Lung microvascular endothelial cell (primary cell): Measurements from ENCODE around the gene IGFL4. TPM values are rescaled to one million over a fixed set of nuclear protein-coding genes. Genes with fewer than 3 reads are reported as not detected.

Experiments
- DNase-seq, 2 donors: peaks; one replicate each; pipeline versions ENCODE4 v3.0.0 to v3.0.0-alpha.2; 2010; ENCODE audit warnings: low read depth in 2 of 2
- total RNA-seq: library from RNA; depleted of rRNA; stranded (reverse); fragments of >200 nt; gene quantifications from 2 replicates; pipeline ENCODE4 v1.2.1, GENCODE V29; 2014

Gene IGFL4
- total RNA-seq, 1 donor from 2014 or later: not detected

DNA sequence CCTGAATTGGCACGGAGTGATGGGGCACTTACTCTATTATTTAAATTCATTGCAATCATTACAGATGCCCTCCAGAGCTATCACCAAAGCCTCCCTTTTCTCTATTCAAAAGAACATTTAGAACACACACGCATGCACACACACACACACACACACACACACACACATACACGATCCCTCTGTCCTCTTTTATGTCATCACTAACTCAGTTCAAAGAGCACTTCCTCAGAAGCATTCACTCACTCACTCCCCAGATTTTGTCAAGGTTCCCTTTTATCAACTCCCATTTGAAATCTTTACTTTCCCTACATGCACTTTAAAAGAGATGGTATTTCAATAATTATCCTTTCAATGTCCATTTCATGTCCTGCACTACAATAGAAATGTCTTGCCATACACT, 22.4 kb upstream of the IGFL4 start:
- no peak for DNase-seq

DNA sequence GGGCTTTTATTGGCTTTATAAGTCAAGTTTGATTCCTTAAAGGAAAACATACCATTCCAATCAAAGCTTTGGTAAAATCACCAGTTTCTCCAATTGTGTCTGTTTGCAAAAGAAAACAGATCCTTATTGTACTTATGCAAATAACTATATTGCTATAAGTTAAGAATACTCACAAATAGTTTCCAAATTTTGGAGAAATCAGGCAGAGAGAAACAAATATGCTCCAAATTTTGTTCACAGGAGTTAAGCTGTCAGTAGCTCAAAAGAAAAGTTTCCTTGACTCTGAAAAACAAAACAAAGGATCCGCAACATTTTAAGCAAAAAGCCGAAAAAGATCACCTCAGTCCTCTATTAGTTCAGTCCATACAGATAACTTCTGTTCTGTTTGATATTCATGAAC, 19.2 kb upstream of the IGFL4 start:
- no peak for DNase-seq

DNA sequence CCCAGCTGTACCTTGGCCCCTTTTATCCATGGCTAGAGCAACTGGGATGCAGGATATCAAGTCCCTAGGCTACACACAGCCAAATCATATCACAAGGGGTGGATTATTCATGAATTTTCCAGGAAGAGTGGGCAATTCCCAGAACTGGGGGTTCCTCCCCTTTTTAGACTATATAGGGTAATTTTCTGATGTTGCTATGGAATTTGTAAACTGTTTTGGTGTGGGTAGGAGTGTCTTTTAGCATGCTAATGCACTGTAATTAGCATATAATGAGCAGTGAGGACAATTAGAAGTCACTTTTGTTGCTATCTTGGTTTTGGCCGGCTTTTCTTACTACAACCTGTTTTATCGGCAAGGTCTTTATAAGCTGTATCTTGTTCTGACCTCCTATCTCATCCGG, 18.0 kb upstream of the IGFL4 start:
- DNase-seq: no peak

DNA sequence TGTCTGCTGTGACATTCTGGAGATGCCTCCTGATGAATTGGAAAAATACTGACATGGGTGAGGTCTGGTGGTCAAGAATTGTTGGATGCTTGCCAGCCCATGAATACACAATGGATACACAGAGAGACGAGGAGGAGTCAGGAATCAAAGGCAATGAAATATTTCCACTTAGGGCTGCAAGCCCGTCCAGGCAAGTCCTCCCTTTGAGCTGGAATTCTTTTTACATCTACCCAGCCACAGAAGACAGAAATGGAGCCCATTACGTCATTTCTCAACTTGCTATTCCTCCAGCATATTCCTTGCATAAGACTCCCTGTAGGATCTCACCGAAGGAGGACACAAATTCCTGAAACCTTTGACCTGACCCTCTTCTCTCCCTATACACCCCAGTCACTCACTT, 15.7 kb upstream of the IGFL4 start:
- DNase-seq: peak in 1 of 2 donors; percentile 65

DNA sequence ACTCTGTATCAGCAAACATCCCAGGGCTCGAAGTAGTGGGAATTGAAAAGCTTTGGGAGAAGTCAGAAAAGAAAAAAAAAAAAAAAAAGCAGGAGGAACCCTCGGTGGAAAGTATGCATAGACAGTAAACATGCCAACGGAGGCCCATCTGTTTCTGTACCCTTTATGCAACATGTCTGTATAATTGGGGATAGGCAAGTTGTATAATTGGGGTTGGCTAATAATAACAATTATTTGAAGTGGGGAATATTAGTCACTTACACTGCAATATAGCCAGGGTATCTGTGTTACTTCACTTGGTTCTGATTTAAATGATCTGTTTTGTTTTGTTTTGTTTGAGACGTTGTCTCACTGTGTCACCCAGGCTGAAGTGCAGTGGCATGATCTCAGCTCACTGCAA, 12.1 kb upstream of the IGFL4 start:
- no peak for DNase-seq

DNA sequence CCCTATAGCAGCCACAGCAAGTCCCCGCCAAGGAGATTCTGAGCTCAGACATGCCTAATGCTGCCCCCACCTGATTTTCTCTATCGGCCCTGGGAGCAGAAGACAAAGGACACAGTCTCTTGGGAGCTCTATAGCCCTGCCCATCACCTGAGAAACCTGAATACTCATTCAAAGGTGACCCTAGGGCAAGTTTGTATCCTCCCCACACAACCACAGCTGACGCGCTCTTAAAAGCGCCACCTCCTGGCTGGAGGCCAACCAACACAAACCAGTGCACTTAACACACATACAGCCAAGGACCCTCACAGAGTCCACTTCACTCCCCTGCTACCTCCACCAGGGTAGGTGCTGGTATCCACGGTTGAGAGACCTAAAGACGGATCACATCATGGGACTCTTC, 8.8 kb upstream of the IGFL4 start:
- DNase-seq: no peak

DNA sequence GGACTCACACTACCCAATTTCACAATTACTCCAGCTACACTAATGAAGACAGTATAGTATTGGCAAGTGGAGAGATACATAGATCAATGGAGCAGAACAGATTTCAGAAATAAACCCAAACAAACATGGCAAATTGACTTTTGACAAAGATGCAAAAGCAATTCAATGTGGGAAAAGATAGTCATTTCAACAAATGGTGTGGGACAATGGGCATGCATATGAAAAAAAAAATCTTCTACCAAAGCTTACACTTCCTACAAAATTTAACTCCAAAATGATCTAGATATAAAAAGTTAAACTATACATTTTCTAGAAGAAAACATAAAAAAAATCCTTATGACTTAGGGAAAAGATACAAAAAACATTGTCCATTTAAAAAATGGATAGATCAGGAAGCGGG, 2.7 kb upstream of the IGFL4 start:
- DNase-seq: no peak

DNA sequence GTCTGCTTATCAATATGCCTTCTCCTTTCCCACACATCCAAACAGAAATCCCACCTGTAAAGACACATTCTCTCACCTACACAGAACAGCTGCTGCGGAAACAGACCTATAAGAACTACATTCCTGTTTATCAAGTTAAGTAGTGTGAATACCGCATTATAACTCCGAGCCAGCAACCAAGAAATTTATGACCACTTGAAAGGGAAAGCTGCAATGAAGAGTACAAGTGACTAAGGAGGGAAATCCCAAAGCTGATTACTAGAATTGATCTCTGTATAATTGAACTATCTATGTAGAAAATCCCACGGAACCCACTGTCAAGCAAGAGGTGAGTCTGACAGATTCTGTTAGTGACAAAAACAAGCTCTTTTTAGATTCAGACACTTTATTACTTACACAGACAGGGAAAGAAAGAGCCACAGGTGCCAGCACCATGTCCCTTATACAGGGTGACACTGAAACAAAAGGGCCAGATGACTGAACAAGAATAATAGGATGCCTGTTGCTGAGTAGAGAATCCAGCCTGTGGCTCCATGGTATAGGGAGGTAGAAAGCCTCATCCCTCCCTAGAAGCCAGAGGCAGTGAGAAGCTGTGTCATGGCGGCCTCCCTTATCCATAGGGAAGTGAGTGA, 1.6 kb upstream of the IGFL4 start:
- no peak for DNase-seq

DNA sequence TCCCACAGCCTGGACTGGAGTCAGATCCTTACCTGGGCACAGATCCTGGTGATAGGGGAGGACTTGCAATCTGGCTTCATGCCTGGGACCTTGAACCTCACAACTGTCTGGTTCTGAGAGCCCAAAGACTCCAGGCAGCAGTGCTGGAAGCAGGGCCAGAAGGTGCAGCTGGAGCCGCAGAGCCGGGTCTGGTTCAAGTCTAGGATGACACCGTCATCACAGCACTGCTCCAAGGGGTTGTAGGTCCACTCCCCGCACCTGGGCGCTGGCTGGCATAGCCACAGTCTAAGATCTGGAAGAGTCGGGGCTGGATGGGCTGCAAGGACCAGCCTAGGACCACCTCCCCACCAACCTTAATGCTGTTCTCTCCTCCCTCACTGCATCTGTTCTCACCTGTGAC, 677 bp downstream of the IGFL4 start:
- no peak for DNase-seq

DNA sequence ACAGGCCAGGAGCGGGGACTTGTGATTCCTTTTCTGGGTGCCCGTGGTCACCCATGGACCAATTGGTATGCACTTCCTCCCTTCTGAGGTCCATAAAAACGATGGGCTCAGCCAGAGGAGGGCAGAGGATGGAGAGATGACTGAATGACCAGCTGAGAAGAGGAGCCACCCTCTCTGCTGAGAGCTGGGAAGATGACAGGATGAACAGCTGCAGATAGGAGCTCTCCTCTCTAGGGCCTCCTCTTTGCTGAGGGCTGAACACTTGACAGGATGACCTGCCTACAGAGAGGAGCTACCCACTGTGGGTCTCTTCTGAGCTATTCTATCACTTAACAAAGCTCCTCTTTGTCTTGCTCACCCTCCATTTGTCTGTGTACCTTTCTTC, 4.1 kb downstream of the IGFL4 start:
- DNase-seq: no peak

DNA sequence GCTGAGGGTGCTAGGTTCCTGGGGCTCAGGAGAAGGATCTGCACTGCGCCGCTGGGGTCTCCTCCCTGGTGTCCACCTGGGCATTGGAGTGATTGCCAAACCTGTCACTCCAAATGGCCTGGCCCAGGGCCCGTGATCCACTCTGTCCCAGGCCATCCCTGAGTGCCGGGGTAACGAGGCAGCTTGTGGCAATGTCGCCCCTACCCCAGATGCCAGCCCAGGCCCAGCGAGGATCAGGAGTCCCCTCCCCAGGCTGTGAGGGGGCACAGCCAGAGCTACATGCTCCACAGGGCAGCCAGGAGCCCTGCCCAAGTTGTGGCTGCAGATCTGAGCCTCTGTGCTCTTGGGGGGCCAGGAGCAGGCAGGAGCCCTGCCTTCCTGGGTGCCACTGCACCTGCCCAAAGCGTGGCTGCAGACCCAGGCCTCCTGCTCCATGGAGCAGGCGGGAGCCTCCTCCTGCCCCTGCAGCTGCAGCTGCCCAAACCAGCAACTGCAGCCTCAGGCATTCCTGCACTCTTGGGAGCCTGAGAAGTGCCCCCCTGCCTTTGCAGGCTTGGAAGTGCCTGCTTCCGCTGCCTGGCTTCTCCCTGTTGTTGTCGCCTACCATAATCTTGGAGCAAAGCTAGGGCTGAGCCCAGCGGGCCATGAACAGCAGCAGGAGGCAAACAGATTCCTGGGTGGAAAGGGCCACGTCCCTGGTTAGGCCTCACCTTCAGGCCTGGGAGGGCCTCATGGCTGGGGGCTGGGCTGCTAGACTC, 4.6 kb downstream of the IGFL4 start:
- no peak for DNase-seq

DNA sequence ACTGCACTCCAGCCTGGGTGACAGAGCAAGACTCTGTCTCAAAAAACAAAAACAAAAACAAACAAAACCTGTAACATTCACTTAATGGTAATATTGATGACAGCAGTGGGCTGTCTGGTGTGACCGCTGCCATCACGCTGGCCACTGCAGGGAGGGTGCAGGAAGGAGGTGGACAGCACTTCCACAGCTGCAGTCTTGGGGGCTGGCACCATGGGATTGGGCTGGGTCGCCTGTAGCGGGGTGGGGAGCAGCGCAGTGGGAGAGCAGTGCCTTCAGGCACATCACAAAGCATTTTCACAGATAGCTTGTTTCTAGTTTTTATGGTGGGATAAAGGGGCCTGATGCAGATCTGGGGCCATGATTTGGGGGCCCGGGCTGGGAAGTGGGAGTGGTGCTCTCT, 5.3 kb downstream of the IGFL4 start:
- DNase-seq: no peak

DNA sequence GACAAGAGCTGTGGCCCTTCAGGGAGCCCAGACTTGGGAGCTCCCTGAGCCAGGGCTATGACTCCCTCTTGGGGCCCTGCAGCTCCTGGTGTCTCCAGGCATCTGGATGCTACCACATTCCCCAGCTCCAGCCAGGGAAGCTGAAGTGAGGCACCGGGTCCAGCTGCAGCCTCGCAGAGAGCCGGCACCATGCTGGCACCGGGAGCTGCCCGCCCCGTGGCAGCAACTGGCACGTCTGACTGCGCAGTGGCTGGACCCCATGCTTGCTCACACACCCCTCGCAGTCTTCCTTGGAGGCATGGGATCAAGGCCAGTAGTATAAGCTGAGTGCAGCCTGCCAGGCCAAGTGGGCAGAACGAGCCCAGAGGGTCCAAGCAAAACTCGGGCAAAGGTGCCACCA, 7.4 kb downstream of the IGFL4 start:
- DNase-seq: no peak

DNA sequence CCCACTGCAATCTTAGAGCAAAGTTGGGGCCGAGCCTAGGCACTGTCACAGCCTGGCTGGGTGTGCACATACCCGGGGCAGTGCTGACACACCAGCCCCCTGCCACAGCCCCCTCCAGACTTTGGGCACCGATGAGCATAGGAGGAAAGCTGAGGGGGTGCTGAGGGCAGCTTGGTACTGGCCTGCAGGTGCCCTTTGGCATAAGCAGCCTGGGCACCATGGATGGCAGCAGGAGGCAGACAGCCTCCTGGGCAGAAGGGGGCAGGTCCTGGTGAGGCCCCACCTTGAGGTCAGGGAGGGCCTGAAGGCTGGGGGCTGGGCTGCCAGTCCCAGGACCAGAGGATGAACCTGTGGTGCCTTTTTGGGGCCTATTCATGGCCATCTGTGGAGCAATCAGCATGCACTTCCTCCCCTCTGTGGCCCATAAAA, 8.2 kb downstream of the IGFL4 start:
- DNase-seq: no peak

DNA sequence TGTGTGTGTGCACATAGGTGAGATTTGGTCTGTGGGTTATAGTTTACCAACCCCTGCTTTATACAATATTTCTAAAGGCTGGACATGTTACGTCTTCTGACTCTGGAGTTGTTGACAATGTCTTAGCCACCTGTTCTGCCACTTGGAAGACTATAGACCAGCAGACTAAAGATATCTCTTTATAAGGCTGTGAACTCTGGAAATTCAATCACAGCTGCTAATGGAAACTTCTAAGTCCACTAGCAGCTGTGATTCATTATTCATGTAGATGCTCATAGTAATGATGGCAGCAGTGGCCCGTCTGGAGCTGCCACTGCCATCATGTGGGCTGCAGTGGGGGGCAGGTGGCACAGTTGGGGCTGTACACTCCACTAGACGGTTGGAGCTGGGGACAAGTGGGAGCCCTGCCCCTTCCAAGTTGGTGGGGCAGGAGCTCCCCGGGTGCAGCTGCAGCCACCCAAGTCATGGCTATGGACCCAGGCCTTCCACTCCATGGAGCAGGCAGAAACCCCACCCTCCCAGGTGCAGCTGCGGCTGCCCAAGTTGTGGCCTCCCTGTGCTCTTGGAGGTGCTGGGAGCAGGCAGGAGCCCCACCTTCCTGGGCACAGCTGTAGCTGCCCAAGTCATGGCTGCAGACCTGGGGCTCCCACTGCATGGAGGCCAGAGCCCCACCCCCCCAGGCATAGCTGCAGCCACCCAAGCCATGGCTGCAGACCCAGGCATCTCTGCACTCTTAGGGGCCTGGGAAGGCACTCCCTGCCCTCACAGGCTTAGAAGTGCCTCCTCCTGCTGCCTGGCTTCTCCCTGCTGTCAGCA, 8.8 kb downstream of the IGFL4 start:
- no peak for DNase-seq

DNA sequence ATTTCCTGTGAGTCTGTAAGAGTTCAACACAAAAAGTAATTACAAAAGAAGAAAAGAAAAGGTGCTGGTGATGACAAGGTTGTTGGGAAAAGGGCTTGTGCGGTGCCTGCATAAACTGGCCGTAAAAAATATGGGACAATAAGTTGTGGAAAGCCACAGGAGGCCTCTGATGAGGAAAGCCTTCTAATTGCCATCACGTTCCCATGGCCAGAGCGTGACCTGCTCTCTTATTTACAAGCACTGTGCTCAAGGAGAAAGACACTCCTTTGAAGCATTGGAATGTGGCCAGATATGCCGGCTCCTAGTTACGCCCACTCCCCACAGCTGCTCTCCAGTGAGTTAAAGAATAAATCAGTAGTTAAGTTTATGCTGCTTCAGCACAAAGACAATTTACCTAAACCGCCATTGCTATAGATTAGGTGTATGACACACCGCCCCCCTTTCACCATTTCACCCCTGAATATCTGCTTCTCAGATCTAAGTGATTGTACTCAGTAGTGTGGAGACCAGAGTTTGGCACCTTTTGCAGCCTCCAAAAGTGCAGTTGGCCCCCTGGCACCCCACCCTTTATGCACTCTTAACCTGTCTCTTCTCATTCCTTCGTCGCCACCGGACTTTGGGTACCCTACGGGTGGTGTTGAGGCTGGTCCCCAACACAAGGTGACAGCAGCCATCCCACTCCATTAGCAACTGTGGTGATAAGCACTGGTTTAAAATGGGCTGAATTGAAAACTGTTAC, 9.8 kb downstream of the IGFL4 start:
- DNase-seq: no peak

DNA sequence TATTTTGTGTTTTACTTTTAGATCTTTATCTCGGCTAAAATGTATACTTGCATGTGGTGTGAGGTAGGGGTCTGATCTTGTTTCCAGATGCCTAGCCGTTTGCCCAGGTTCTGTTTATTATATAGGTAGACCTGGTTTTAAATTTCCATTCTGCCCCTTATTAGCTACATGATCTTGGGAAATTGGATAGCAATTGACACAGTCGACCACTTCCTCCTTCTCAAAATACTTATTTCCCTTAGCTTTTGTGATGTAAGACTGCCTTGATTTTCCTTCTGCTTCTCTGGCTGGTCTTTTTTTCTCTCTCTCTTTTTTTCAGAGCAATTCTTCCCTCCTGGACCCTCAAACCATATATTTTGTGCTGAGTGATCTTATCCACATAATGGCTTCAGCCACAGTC, 15.0 kb downstream of the IGFL4 start:
- no peak for DNase-seq

DNA sequence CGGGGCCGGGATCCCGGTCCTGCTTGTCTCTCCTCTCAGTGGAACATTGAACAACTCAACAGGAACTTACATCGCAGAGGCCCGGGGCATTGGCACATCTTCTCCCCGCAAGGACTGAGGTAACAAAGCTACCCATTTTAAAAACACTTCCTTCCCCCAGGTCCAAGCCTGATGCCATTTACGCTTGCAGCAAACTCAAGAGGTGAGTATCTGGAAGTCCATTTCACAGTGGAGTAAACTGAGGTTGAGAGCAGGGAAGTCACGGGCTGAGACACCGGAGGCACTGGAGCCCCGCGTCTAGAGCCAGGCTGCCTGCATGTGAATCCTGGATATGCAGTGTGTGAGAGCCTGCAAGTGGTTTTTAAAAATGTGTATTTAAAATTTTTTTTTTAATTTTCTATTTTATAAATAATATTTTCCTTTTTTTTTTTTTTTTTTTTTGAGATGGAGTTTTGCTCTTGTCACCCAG, 17.5 kb downstream of the IGFL4 start:
- DNase-seq: no peak

DNA sequence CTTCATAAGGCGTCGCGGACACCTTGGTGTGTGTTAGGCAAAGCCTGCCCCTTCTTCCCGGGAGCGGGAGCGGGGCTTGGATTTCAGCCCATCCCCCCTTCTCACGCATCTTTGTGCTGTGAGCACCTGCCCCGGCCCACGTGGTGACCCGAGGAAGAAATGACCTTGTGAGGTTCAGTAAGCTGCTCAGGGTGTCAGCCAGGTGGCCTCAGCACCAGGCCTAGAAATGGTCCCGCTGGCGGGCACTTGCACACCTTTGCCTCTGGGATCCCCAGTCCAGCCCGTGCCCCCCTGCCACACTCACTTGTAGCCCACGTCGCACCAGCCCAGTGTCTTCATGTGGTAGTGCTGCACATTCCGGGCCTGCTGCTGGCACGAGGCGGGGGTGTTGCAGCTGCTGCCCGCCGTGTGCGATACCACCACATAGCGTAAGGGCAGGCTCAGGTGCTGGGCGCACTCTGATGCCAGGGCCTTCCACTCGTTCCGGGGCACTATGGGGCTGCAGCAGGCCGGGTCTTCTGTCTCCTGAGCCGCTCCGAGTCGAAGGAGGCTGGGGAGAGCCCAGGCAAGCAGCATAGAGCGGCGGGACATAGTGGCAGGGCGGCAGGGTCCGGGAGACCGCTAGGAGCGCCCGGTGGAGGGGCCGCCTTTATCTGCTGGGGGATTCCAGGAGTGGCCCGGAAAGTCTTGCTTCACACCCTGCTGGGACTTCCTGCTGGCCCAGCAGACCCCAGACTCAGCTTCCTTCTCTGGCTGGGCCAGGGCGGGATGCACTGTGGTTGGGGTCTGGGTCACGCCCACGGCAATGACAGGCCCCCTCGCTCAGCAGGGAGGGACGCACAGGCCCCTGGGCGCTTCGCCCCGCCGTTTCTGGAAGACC, 18.1 kb downstream of the IGFL4 start, which contains the start of gene PGLYRP1:
Gene PGLYRP1, minus strand, starts transcription at position 623 of the 880 bp plus-strand sequence. Its CDS starts 32 bp downstream, at position 591.
- no peak for DNase-seq

DNA sequence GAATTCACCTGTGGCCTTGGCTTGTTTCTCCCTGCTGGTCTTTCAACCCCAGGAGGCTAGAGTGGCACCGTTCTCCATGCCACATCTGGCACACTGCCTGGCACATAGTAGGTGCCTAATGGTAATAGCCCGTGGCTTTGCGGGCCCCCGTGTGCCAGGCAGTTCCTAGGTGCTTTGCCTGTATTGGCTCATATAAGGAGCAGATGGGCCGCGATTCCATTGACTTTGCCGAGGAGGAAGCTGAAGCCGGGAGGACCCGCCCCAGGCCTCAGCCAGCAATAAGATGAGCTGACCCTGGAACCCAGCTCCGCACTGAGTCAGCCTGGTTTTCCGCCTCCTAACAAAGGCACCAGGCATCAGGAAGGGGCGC, 18.8 kb downstream of the IGFL4 start:
- peak in 1 of 2 donors; percentile 50 for DNase-seq
